ENCODE data around the gene LYG1.

The LYG1 gene

DNA sequence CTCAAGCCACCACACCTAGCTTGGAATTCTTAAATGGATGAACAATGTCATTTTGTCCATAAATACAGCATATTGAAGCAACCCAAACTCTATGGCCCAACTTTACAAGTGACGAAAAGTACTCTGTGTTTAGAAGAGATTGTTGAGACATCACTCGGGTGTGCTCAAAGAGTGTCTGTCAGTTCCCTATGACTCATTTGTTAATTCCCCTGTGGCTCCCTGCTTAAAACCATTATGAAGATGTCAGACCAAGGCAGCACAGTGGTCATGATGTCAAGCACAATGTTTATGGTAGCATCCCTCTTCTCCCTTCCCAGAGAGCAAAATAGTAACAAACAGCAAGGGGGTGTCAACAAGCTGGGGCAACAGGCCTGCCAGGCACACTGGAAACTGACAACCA lies 3.0 kb downstream of the LYG1 start:
- Histone ChIP-seq H3K79me2 (ENCODE audit: insufficient read depth, low read length) (no peaks in the 10 kb centered on the region), H3K4me2 (ENCODE audit: low read depth, low read length, poor library complexity, severe bottlenecking) (no peak overlapping the region), H3K4me1 (ENCODE audit: insufficient read depth, low read length, poor library complexity, severe bottlenecking) (no peaks in the 10 kb centered on the region), H4K20me1 (ENCODE audit: insufficient read depth, low read length, poor library complexity, severe bottlenecking) (no peaks in the 10 kb centered on the region), H3F3A (ENCODE audit: low read depth) (no peaks in the 10 kb centered on the region), H3K9me2 (replicated peaks; ENCODE audit: low read depth, low read length) (no peaks in the 10 kb centered on the region), H3K9ac (ENCODE audit: low read depth, low read length, poor library complexity, severe bottlenecking) (no peak overlapping the region), H3K9me3 (ENCODE audit: insufficient read depth, low read depth, low read length) (no peaks in the 10 kb centered on the region), H3K4me3 (ENCODE audit: low read length, poor library complexity, severe bottlenecking) (no peak overlapping the region), H3K27me3 (ENCODE audit: insufficient read depth, low read length, poor library complexity, severe bottlenecking) (no peaks in the 10 kb centered on the region), H3K36me3 (ENCODE audit: insufficient read depth, low read length) (no peaks in the 10 kb centered on the region), H2AFZ (ENCODE audit: low read length) (no peak overlapping the region)
- no peak for TF ChIP-seq EZH2phosphoT487 (IDR thresholded peaks at IDR 0.05; ENCODE audit: borderline replicate concordance)
- TF ChIP-seq, protein P1, sequence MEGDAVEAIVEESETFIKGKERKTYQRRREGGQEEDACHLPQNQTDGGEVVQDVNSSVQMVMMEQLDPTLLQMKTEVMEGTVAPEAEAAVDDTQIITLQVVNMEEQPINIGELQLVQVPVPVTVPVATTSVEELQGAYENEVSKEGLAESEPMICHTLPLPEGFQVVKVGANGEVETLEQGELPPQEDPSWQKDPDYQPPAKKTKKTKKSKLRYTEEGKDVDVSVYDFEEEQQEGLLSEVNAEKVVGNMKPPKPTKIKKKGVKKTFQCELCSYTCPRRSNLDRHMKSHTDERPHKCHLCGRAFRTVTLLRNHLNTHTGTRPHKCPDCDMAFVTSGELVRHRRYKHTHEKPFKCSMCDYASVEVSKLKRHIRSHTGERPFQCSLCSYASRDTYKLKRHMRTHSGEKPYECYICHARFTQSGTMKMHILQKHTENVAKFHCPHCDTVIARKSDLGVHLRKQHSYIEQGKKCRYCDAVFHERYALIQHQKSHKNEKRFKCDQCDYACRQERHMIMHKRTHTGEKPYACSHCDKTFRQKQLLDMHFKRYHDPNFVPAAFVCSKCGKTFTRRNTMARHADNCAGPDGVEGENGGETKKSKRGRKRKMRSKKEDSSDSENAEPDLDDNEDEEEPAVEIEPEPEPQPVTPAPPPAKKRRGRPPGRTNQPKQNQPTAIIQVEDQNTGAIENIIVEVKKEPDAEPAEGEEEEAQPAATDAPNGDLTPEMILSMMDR (conservative IDR thresholded peaks at IDR 0.05; ENCODE audit: low read length), result no peak

DNA sequence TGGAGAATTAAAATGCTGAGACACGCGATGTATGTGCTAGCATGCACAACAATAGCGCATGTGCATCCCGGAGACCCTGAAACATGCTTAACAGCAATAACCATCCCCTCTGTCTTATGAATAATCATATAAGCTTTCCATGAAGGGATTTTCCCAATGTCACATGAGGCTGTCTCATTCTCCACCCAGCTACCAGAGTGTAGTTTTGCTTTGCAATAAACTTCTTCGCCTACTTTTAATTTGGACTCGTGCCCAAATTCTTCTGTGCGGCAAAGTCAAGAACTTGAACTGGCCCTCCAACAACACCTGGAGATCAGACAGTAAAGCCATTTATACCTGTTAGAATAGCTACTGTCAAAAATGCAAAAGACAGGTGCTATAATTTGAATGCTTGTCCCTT lies 15.5 kb downstream of the LYG1 start:
- Histone ChIP-seq H3K79me2 (ENCODE audit: insufficient read depth, low read length) (no peaks in the 10 kb centered on the region), H3K9ac (ENCODE audit: low read depth, low read length, poor library complexity, severe bottlenecking) (no peak overlapping the region), H3K36me3 (ENCODE audit: insufficient read depth, low read length) (no peaks in the 10 kb centered on the region; the same call in 1 of the 2 replicates), H2AFZ (ENCODE audit: low read length) (no peak overlapping the region), H3K27me3 (ENCODE audit: insufficient read depth, low read length, poor library complexity, severe bottlenecking) (no peaks in the 10 kb centered on the region), H3K4me2 (ENCODE audit: low read depth, low read length, poor library complexity, severe bottlenecking) (no peak overlapping the region), H3K4me1 (ENCODE audit: insufficient read depth, low read length, poor library complexity, severe bottlenecking) (no peaks in the 10 kb centered on the region), H4K20me1 (ENCODE audit: insufficient read depth, low read length, poor library complexity, severe bottlenecking) (no peaks in the 10 kb centered on the region), H3F3A (ENCODE audit: low read depth) (no peaks in the 10 kb centered on the region), H3K9me3 (ENCODE audit: insufficient read depth, low read depth, low read length) (no peaks in the 10 kb centered on the region), H3K9me2 (replicated peaks; ENCODE audit: low read depth, low read length) (no peaks in the 10 kb centered on the region), H3K4me3 (ENCODE audit: low read length, poor library complexity, severe bottlenecking) (no peak overlapping the region)
- TF ChIP-seq, protein P1 (conservative IDR thresholded peaks at IDR 0.05; ENCODE audit: low read length), result no peak
- no peak for TF ChIP-seq EZH2phosphoT487 (IDR thresholded peaks at IDR 0.05; ENCODE audit: borderline replicate concordance)

DNA sequence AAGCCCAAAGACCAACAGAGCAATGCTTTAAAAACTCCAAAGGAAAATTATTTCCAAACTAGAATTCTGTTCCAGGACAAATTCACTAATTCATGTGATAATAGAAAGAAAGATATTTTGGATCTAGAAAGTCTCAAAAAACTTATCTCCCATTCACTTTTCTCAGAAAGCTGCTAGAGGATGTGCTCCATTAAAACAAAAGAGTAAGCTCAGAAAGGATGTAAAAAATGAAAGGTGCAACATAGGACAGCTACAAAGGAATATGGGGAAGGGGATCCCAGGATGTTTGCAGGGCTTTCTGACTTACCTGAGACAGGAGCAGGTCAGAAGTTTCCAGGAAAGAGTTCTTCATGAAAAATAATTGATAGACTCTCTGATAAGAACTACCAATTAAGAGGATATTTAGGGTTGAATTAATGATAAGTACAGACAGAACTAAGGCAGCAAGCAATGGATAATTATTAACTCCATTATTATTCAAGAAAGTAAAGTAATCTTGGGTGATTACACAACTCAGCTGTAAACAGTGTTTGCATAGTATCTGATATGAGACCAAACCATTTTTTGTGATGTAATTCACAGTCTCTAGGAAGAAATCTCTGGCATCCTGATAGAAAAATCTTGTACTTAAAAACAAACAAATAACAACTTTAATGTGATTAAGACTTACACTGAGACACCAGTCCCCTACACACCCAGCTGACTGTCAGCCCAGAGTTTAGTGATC lies 20.9 kb downstream of the LYG1 start:
- H3K79me2 ChIP-seq (ENCODE audit: insufficient read depth, low read length), result no peaks in the 10 kb centered on the region
- no peaks in the 10 kb centered on the region for H3F3A ChIP-seq (ENCODE audit: low read depth)
- H2AFZ ChIP-seq (ENCODE audit: low read length), result no peak overlapping the region
- H3K4me1 ChIP-seq (ENCODE audit: insufficient read depth, low read length, poor library complexity, severe bottlenecking), result no peaks in the 10 kb centered on the region
- H3K4me3 ChIP-seq (ENCODE audit: low read length, poor library complexity, severe bottlenecking), result no peak overlapping the region
- no peaks in the 10 kb centered on the region; the same call in 1 of the 2 replicates for H3K36me3 ChIP-seq (ENCODE audit: insufficient read depth, low read length)
- H3K9me2 ChIP-seq (replicated peaks; ENCODE audit: low read depth, low read length), result no peaks in the 10 kb centered on the region
- TF ChIP-seq, protein P1 (conservative IDR thresholded peaks at IDR 0.05; ENCODE audit: low read length), result no peak
- no peak for TF ChIP-seq EZH2phosphoT487 (IDR thresholded peaks at IDR 0.05; ENCODE audit: borderline replicate concordance)
- no peaks in the 10 kb centered on the region for H3K9me3 ChIP-seq (ENCODE audit: insufficient read depth, low read depth, low read length)
- no peaks in the 10 kb centered on the region for H3K27me3 ChIP-seq (ENCODE audit: insufficient read depth, low read length, poor library complexity, severe bottlenecking)
- no peak overlapping the region for H3K4me2 ChIP-seq (ENCODE audit: low read depth, low read length, poor library complexity, severe bottlenecking)
- H3K9ac ChIP-seq (ENCODE audit: low read depth, low read length, poor library complexity, severe bottlenecking), result no peak overlapping the region
- H4K20me1 ChIP-seq (ENCODE audit: insufficient read depth, low read length, poor library complexity, severe bottlenecking), result no peaks in the 10 kb centered on the region
